ENCODE results near the gene SEMA3D. TPM values are rescaled to one million over a fixed set of nuclear protein-coding genes. Genes with fewer than 3 reads are reported as not detected.

SEMA3D gene
- total RNA-seq, 1 experiment from 2014 or later: 1.4 TPM

GRCh38 chr7:85046534-85046933 is 140.3 kb downstream of the SEMA3D start:
- no peaks in the 10 kb centered on the region for H3K79me2 ChIP-seq (ENCODE audit: insufficient read depth, low read length)
- TF ChIP-seq ELF1 (IDR thresholded peaks at IDR 0.05; ENCODE audit: borderline replicate concordance, low read depth): no peak
- no TSS peak for BruUV-seq (replicated peaks)
- no peaks in the 10 kb centered on the region for H3K27me3 ChIP-seq (ENCODE audit: insufficient read depth, low read length)
- no peaks in the 10 kb centered on the region for H3K36me3 ChIP-seq (ENCODE audit: control insufficient read depth in 1 of 2, insufficient read depth in 2 of 2, low read length in 2 of 2)
- H3K9me2 ChIP-seq (ENCODE audit: insufficient read depth): no peaks in the 10 kb centered on the region
- ATAC-seq: no peak
- H3K4me2 ChIP-seq (ENCODE audit: low read length): no peak overlapping the region
- intact Hi-C loops (cut with micrococcal nuclease): no loop called here
- no peak for DNase-seq (ENCODE audit: low read depth, low spot score)
- H3K9me3 ChIP-seq (ENCODE audit: control insufficient read depth in 1 of 2, insufficient read depth in 1 of 2, low read depth in 1 of 2, low read length in 2 of 2): no peaks in the 10 kb centered on the region
- H4K20me1 ChIP-seq (ENCODE audit: insufficient read depth): no peaks in the 10 kb centered on the region
- POLR2A ChIA-PET: no interaction called here
- no peak overlapping the region for H3K9ac ChIP-seq (ENCODE audit: low read length)
- no peak overlapping the region for H3K4me3 ChIP-seq (replicated peaks in 1 of 2; ENCODE audit: low read depth in 1 of 2, low read length in 2 of 2)
- CTCF ChIA-PET: no interaction called here
- RAD21 ChIA-PET (ENCODE audit: low non-redundant PET in 1 of 2, low total read pairs in 2 of 2, uncharacterized antibody in 2 of 2, unreplicated experiment in 2 of 2): no interaction called here
- no peaks in the 10 kb centered on the region for H3K4me1 ChIP-seq (ENCODE audit: control insufficient read depth in 1 of 2, insufficient read depth in 2 of 2, low read length in 2 of 2)
- H3K27ac ChIP-seq (ENCODE audit: low read depth, low read length): no peak overlapping the region
- H2AFZ ChIP-seq (ENCODE audit: low read depth, low read length, poor library complexity, severe bottlenecking): no peak overlapping the region

- Histone ChIP-seq H3K9me2 (ENCODE audit: insufficient read depth) (no peaks in the 10 kb centered on the region), H3K27me3 (ENCODE audit: insufficient read depth, low read length) (no peaks in the 10 kb centered on the region), H3K9me3 (ENCODE audit: control insufficient read depth in 1 of 2, insufficient read depth in 1 of 2, low read depth in 1 of 2, low read length in 2 of 2) (no peaks in the 10 kb centered on the region), H2AFZ (ENCODE audit: low read depth, low read length, poor library complexity, severe bottlenecking) (peak overlapping the region; percentile 59), H3K36me3 (ENCODE audit: control insufficient read depth in 1 of 2, insufficient read depth in 2 of 2, low read length in 2 of 2) (no peaks in the 10 kb centered on the region), H4K20me1 (ENCODE audit: insufficient read depth) (no peaks in the 10 kb centered on the region), H3K4me2 (ENCODE audit: low read length) (no peak overlapping the region), H3K27ac (ENCODE audit: low read depth, low read length) (no peak overlapping the region), H3K79me2 (ENCODE audit: insufficient read depth, low read length) (no peaks in the 10 kb centered on the region), H3K4me1 (ENCODE audit: control insufficient read depth in 1 of 2, insufficient read depth in 2 of 2, low read length in 2 of 2) (no peaks in the 10 kb centered on the region), H3K4me3 (replicated peaks in 1 of 2; ENCODE audit: low read depth in 1 of 2, low read length in 2 of 2) (no peak overlapping the region), H3K9ac (ENCODE audit: low read length) (no peak overlapping the region)
- intact Hi-C loops (cut with micrococcal nuclease): loop anchor here (1.0 to 2.0 kb wide), 5 partner anchors 150 to 789 kb away; no protein-coding TSS in a partner anchor
- TF ChIP-seq CTCF (IDR thresholded peaks at IDR 0.05 in 2 of 3, conservative IDR thresholded peaks at IDR 0.05 in 1 of 3; ENCODE audit: borderline replicate concordance in 1 of 3, insufficient read depth in 1 of 3, low read depth in 2 of 3, low read length in 2 of 3) (peak; percentile 64 to 87 (median 77)), SP1 (IDR thresholded peaks at IDR 0.05; ENCODE audit: low read depth) (no peak), RAD21 (IDR thresholded peaks at IDR 0.05; ENCODE audit: low read depth) (peak; percentile 88)
- ATAC-seq (peak; percentile 89), DNase-seq (ENCODE audit: low read depth, low spot score) (peak; percentile 62)
- no TSS peak for BruUV-seq (replicated peaks)
- ChIA-PET POLR2A (no interaction called here), RAD21 (ENCODE audit: low non-redundant PET in 1 of 2, low total read pairs in 2 of 2, uncharacterized antibody in 2 of 2, unreplicated experiment in 2 of 2) (interaction anchor here (0.8 to 1.5 kb wide), 5 partner anchors 422 to 788 kb away, joined by 3 to 7 read pairs (median 3); no protein-coding TSS in a partner anchor), CTCF (interaction anchor here (0.6 to 6.9 kb wide), 14 partner anchors 8 to 809 kb away, joined by 3 to 71 read pairs (median 4); no protein-coding TSS in a partner anchor)
These were observed 145.1 kb downstream of the SEMA3D start for GRCh38 chr7:85041605-85042216.
